Ishikawa (cell line): ENCODE measurements around the gene PANK3.

Source experiments
- CEBPB ChIP-seq: IDR thresholded peaks from 2 replicates; pipeline ENCODE4 v1.6.1; 2012
- EP300 ChIP-seq: IDR thresholded peaks from 2 replicates; pipeline ENCODE4 v1.6.1; 2012; ENCODE audit warnings: borderline replicate concordance

DNA sequence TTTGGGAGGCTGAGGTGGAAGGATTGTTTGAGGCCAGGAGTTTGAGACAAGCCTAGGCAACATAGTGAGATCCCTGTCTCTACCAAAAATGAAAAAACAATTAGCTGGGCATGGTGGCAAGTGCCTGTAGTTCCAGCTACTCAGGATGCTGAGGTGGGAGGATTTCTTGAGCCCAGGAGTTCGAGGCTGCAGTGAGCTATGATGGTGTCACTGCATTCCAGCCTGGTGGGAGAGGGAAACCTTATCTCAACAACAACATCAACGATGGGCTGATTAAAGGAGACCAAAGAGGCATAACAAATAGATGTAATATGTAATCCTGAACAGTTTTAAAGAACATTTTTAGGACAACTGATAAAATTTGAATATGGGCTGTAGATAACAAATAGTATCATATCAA is 34.2 kb upstream of the PANK3 start:
- TF ChIP-seq CEBPB = no peak
- TF ChIP-seq EP300 = no peak
